Measurements from ENCODE around the gene JAK1. TPM values are rescaled to one million over a fixed set of nuclear protein-coding genes. Genes with fewer than 3 reads are reported as not detected.
A peak's percentile ranks its signal among the peaks of the same experiment; 100 is the strongest.

JAK1 gene
- total RNA-seq, 2 donors from 2014 or later = 106 to 136 TPM

DNA sequence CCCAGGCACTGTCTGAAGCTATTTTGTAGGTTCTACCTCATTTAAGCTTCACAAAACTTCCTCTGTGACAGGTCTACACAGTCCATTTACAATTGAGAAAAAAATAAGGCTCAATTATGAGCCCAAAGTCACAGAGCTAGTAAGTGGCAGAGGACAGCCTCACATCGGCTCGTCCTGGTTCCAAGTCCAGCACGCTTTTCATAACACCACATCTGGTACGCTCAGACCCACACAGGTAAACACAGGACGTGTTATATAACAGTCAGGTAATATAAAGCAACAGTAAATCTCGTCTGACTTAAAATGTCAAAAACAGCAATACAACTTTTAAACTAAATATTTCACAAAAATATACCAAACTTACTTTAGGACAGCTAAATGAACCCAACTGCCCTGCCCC is 13.1 kb downstream of the JAK1 start:
- H3K27ac ChIP-seq = peak overlapping the region; percentile 10 to 45 (median 34)
- no peaks in the 10 kb centered on the region for H3K9me3 ChIP-seq
- DNase-seq (peak in 2 of 4 donors; percentile 32 to 48), ATAC-seq (peak; percentile 46)
- H3K36me3 ChIP-seq (replicated peaks in 1 of 2; ENCODE audit: insufficient read depth in 1 of 2, low read depth in 2 of 2) = no peaks in the 10 kb centered on the region
- no peak overlapping the region for H3K4me3 ChIP-seq
- H3K27me3 ChIP-seq = no peaks in the 10 kb centered on the region
- WGBS, 2 donors = 19 to 32% methylated on average over 6 of the region's 6 CpGs
- intact Hi-C loops (cut with DNase I) = no loop called here
- TF ChIP-seq POLR2A (IDR thresholded peaks at IDR 0.05) = no peak
- TF ChIP-seq, protein P1, sequence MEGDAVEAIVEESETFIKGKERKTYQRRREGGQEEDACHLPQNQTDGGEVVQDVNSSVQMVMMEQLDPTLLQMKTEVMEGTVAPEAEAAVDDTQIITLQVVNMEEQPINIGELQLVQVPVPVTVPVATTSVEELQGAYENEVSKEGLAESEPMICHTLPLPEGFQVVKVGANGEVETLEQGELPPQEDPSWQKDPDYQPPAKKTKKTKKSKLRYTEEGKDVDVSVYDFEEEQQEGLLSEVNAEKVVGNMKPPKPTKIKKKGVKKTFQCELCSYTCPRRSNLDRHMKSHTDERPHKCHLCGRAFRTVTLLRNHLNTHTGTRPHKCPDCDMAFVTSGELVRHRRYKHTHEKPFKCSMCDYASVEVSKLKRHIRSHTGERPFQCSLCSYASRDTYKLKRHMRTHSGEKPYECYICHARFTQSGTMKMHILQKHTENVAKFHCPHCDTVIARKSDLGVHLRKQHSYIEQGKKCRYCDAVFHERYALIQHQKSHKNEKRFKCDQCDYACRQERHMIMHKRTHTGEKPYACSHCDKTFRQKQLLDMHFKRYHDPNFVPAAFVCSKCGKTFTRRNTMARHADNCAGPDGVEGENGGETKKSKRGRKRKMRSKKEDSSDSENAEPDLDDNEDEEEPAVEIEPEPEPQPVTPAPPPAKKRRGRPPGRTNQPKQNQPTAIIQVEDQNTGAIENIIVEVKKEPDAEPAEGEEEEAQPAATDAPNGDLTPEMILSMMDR (IDR thresholded peaks at IDR 0.05) = no peak
- peaks cover 83% of the 10 kb centered on the region for H3K4me1 ChIP-seq

DNA sequence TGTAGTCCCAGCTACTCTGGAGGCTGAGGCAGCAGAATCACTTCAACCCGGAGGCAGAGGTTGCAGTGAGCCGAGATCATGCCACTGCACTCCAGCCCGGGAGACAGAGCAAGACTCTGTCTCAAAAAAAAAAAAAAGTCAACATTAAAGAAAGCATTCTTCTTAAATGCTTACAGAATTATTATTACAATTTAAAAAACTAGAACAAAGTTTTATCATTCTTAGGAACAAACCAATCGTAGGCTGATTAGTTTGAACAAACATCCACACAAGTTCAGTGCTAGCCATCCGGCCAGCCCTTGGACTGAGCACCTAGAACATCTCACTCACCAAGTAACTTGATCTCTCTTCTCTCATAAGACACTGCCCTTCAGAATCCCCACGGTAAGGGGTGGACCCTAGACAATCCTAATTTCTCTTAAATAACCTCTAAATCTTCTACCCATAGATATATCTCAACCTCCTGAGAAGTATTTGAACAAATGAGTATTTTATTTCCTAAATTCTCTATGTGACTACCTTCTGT is 16.0 kb downstream of the JAK1 start:
- H3K9me3 ChIP-seq = no peaks in the 10 kb centered on the region
- intact Hi-C loops (cut with DNase I) = no loop called here
- H3K4me3 ChIP-seq = no peak overlapping the region
- WGBS, 2 donors = 61% methylated on average over 6 of the region's 6 CpGs
- DNase-seq = no peak
- TF ChIP-seq POLR2A (IDR thresholded peaks at IDR 0.05) = no peak
- TF ChIP-seq, protein P1 (IDR thresholded peaks at IDR 0.05) = no peak
- H3K27ac ChIP-seq = peak overlapping the region in 3 of 4 donors; percentile 1 to 45 (median 25)
- no peaks in the 10 kb centered on the region for H3K36me3 ChIP-seq (replicated peaks in 1 of 2; ENCODE audit: insufficient read depth in 1 of 2, low read depth in 2 of 2)
- no peaks in the 10 kb centered on the region for H3K27me3 ChIP-seq
- peaks cover 75% of the 10 kb centered on the region for H3K4me1 ChIP-seq
- ATAC-seq = no peak

DNA sequence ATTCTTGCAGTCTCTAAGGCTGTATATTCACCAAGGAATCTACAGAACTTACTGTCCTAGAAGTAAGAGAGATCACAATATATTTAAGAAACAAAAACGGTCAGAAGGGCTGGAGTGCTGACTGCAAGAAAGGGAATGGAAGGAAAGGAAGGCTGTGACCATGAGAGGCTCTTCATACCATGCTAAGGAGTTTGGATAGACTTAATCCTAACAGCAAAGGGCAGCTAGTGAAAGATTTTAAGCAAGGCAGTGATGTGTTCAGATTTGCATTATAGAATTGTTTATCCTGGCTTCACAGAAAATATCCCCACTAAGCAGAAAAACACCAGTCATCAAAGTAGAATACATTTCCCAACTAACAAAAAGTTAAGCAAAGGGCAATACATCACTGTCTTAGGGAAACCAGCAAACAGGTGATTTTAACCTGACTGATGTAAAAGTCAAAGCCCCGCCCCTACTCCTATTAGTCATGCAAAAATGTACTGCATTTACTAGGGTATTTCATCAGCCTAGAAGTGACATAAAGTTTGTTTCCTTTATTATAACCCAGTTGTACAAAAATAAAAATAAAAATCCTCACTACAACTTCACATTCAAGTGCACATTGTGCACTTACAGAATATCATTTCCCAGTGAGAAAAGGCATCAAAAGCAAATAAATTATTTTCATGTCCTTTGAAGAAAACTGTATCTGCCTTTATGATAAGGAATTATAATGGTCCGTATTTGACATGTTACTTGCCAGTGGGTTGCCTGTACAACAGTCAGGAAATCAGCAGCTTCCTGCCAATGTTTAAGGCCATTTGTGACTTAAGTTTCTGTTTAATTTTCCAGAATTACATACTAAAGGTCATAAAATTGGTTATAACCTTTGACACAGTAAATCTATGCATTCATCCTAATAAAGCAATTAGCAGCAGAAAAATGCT is 17.2 kb downstream of the JAK1 start:
- peaks cover 71% of the 10 kb centered on the region for H3K4me1 ChIP-seq
- no peak overlapping the region for H3K4me3 ChIP-seq
- no peak overlapping the region for H3K27ac ChIP-seq
- DNase-seq = no peak
- intact Hi-C loops (cut with DNase I) = no loop called here
- H3K9me3 ChIP-seq = no peaks in the 10 kb centered on the region
- TF ChIP-seq, protein P1 (IDR thresholded peaks at IDR 0.05) = no peak
- TF ChIP-seq POLR2A (IDR thresholded peaks at IDR 0.05) = no peak
- no peaks in the 10 kb centered on the region for H3K36me3 ChIP-seq (replicated peaks in 1 of 2; ENCODE audit: insufficient read depth in 1 of 2, low read depth in 2 of 2)
- peak; percentile 41 for ATAC-seq
- no peaks in the 10 kb centered on the region for H3K27me3 ChIP-seq
- WGBS, 2 donors = 49 to 63% methylated on average over 3 of the region's 3 CpGs

DNA sequence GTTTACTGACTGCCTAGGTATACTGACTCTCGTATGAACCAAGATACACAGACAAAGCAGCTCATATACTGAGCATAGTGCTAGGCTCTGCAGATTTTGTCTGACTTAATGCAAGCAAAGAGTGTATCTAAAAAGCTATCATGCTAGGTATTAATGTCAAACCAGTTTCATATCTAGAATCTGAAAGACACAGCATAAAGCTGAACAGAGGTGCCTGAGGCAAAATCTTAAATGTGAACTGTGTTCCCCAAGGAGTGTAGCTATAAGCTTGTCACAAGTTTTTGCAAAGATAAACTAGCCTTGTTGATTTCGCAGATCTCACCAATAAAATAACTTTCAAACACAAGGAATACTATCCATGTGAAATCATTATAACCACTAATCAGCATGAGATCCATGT is 18.1 kb downstream of the JAK1 start:
- WGBS, 2 donors = 64 to 68% methylated on average over 2 of the region's 2 CpGs
- Histone ChIP-seq H3K27me3 (no peaks in the 10 kb centered on the region), H3K4me1 (peaks cover 62% of the 10 kb centered on the region), H3K4me3 (no peak overlapping the region), H3K9me3 (no peaks in the 10 kb centered on the region), H3K36me3 (replicated peaks in 1 of 2; ENCODE audit: insufficient read depth in 1 of 2, low read depth in 2 of 2) (no peaks in the 10 kb centered on the region), H3K27ac (no peak overlapping the region)
- ATAC-seq (no peak), DNase-seq (no peak)
- TF ChIP-seq POLR2A (IDR thresholded peaks at IDR 0.05) = no peak
- TF ChIP-seq, protein P1 (IDR thresholded peaks at IDR 0.05) = no peak
- intact Hi-C loops (cut with DNase I) = no loop called here
